Measurements from ENCODE around the gene LDLRAD3.

LDLRAD3 gene

GRCh38 chr11:35974882-35975589, 31.2 kb downstream of the LDLRAD3 start:
- TF ChIP-seq CTCF (IDR thresholded peaks at IDR 0.05; ENCODE audit: low read length, missing control alignments) = no peak
- no peak overlapping the region for H3K4me3 ChIP-seq (replicated peaks; ENCODE audit: low read depth, low read length)
- DNase-seq (ENCODE audit: low read depth) = peak; percentile 24

DNA sequence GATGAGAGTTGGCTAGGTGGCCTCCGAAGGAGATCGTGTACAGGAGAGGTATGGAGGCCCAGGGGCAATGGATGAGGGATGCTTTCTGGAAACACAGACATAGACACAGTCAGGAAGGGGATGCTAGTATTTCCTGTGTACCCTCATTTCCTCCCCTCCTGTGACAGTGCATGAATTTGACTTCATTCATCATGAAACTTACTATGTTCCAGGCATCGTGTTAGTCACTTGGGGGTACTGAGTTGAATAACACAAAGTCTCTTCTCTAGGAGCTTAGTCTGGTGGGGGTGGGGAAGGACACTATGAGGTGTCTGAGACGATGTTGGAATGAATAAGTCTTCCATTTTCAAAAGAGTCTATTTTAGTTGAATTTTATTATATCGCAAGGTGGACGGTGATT, 32.6 kb downstream of the LDLRAD3 start:
- TF ChIP-seq CTCF (IDR thresholded peaks at IDR 0.05; ENCODE audit: low read length, missing control alignments) = no peak
- H3K4me3 ChIP-seq (replicated peaks; ENCODE audit: low read depth, low read length) = no peak overlapping the region
- no peak for DNase-seq (ENCODE audit: low read depth)

DNA sequence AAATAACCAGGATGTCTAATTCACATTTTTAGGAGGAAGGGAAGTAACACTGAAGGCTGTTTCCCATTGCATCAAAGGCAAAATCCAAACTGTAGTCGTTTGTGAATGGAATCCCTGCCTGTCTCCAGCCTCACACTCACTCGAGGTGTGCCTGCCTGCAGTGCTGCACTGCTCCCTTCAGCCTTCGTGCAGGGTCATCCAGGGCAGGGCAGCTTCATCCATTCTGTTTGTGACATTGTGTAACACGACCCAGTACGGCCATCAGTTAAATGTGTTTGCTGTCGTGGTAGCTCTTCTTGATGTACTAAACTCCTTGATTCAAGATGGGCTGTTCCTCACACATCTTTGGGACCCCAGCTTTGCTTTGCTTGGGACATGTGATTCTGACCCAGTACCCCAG, 34.3 kb downstream of the LDLRAD3 start:
- DNase-seq (ENCODE audit: low read depth) = no peak
- no peak for TF ChIP-seq CTCF (IDR thresholded peaks at IDR 0.05; ENCODE audit: low read length, missing control alignments)
- H3K4me3 ChIP-seq (replicated peaks; ENCODE audit: low read depth, low read length) = no peak overlapping the region

DNA sequence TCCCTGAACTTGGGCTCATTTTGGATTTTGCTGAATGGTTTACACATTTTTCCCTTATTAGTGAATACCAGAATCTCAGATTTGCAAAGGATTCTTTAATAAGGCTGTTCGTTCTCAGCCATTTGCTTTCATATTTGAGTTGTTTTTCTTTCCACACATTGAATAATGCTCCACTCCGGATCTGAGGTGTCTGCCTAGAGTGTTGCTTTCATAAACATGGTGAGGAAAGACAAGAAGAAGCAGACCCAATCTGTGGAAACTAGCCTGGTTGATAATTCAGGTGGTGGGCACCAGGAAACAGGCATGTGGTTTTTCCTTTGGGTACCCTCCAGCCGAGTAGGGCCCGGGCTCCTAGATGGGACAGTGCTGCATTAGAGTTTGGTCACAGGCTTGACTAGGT, 35.0 kb downstream of the LDLRAD3 start:
- H3K4me3 ChIP-seq (replicated peaks; ENCODE audit: low read depth, low read length) = no peak overlapping the region
- no peak for DNase-seq (ENCODE audit: low read depth)
- TF ChIP-seq CTCF (IDR thresholded peaks at IDR 0.05; ENCODE audit: low read length, missing control alignments) = no peak

- no peak overlapping the region for H3K4me3 ChIP-seq (replicated peaks; ENCODE audit: low read depth, low read length)
- DNase-seq (ENCODE audit: low read depth) = peak; percentile 44
- no peak for TF ChIP-seq CTCF (IDR thresholded peaks at IDR 0.05; ENCODE audit: low read length, missing control alignments)
Observed at GRCh38 chr11:35980686-35981390, 37.0 kb downstream of the LDLRAD3 start.

DNA sequence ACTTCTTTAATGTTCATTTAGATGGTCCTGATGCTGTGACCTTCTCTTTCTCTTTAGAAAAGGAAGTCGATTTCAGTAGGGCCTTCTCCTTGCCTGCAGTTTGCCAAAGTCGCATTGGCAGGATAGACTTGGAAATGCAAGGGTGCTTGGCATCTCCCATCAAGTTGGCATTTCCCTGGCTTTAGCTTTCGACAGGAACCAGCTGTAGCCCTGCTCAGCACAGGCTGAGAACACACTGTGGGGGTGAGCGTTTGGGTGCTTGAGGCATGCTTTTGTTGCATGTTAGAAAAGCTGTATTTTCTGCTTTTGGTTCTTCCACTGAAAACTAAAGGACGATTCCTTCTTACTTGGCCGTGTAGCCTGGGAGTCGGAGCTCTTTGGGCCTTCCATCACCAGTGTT, 37.7 kb downstream of the LDLRAD3 start:
- DNase-seq (ENCODE audit: low read depth) = peak; percentile 47
- no peak for TF ChIP-seq CTCF (IDR thresholded peaks at IDR 0.05; ENCODE audit: low read length, missing control alignments)
- no peak overlapping the region for H3K4me3 ChIP-seq (replicated peaks; ENCODE audit: low read depth, low read length)

Data from fibroblast of pulmonary artery (primary cell).